CD4-positive, alpha-beta T cell treated with Interleukin-12 subunit alpha and Interleukin-12 subunit beta, for 1 hour (primary cell): ENCODE measurements around the gene CPTP.

Experiments
- DNase-seq: peaks from one replicate; pipeline ENCODE4 v3.0.0-alpha.2; 2020

The CPTP gene

DNA sequence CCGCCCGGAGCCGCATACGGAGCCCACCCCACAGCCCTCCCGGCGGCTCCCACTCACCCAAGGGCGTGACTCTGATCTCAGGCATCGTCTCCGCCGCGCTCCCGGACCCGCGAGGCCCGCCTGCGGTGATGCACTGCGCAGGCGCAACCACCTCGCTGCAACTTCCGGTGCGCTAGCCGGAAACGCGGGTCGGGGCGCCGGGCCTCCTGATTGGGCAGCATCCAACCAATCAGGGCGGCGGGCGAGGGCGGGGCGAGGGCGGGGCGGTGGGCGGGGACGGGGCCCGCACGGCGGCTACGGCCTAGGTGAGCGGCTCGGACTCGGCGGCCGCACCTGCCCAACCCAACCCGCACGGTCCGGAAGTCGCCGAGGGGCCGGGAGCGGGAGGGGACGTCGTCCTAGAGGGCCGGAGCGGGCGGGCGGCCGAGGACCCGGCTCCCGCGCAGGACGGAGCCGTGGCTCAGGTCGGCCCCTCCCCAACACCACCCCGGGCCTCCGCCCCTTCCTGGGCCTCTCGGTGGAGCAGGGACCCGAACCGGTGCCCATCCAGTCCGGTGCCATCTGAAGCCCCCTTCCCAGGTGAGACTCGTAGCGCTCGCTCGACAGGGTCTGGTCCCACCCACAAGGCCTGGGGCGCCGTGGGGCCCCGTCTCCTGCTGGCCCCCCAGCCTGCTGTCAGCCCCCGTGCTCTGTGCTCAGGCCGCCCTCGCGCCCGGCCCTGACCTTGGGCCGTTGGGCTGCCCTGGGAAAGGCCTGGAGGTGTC, at the start of gene CPTP, which contains the start of gene INTS11:
TSS of gene CPTP (plus strand) at position 279 of the 764 bp plus-strand sequence. CDS start 2,109 bp downstream, outside the sequence.
TSS of gene INTS11 (minus strand) at position 137 of the 764 bp plus-strand sequence. CDS start at position 85, 52 bp downstream.
- DNase-seq: peak; percentile 96

GRCh38 chr1:1274931-1275431, 49.6 kb upstream of the CPTP start:
- no peak for DNase-seq

DNA sequence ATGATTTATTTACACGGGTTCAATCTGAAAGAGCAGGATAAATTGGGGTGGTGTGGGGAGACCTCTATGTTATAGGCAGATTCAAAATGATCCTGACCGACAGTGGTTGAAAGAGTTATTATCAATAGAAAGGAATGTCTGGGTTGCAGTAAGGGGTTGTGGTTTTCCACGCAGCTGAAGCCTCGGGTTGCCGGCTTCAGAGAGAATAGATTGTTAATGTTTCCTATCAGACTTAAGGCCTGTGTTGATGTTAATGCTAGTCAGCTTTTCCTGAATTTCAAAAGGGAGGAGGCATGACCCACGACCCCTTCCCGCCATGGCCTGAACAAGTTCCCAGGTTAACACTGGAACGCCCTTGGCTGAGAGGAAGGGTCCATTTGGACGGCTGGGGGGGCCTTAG, 48.8 kb upstream of the CPTP start:
- no peak for DNase-seq

DNA sequence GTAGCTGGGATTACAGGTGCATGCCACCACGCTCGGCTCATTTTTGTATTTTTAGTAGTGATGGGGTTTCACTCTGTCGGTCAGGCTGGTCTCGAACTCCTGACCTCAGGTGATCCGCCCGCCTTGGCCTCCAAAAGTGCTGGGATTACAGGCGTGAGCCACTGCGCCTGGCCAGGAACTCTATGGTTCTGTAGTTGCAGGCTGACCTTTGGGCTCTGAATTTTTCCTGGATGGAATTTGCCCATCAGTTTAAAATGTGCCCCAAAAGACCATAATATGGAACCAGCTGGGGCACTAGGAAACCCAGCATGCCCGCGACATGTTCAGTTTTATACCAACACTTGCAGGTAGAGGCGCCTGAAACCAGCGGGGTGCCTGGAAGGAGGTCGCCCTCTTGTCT, 46.0 kb upstream of the CPTP start:
- no peak for DNase-seq

DNA sequence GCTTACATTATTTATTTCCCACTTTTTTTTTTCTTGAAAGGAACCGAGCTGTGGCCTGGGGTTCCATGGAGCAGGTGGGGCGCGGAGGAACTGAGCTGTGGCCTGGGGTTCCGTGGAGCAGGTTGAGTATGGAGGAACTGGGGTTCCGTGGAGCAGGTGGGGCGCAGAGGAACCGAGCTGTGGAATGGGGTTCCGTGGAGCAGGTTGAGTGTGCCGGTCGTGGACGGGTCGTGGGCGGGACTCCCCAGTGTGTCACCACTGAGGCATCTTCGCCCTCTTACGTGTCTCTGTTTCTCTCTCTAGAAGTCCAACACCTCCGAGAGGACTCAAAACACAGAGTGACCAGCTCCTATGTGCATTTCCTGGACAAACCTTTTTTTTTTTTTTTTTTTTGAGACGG, 45.6 kb upstream of the CPTP start:
- DNase-seq: no peak

- no peak for DNase-seq
Measured at GRCh38 chr1:1280782-1281481, 43.7 kb upstream of the CPTP start.

GRCh38 chr1:1281533-1282321, 42.9 kb upstream of the CPTP start:
- DNase-seq: no peak

DNA sequence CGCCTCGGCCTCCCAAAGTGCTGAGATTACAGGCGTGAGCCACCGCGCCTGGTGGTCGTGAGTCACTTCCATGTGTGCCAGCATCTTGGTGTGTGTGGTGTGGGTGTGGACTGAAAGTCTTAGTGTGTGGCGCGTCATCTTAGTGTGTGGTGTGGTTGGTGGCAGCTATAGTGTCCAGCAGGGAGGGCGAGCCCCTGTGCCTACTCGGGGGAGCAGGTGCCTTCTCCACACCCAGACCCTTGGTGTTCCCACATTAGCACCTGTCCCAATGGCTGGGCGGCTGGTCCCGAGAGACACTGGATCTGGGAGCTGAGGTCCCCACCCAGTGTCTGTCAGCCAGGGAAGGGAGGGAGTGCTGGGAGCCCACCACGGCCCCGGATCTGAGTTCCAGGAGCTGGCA, 41.6 kb upstream of the CPTP start:
- DNase-seq: no peak

- DNase-seq: no peak
Measured at GRCh38 chr1:1283821-1284220, 40.8 kb upstream of the CPTP start.

GRCh38 chr1:1284221-1285101, 40.1 kb upstream of the CPTP start:
- no peak for DNase-seq

GRCh38 chr1:1285102-1285571, 39.5 kb upstream of the CPTP start:
- no peak for DNase-seq

GRCh38 chr1:1285611-1286311, 38.8 kb upstream of the CPTP start:
- no peak for DNase-seq

- DNase-seq: no peak
Measured at GRCh38 chr1:1286313-1287261, 38.0 kb upstream of the CPTP start.

DNA sequence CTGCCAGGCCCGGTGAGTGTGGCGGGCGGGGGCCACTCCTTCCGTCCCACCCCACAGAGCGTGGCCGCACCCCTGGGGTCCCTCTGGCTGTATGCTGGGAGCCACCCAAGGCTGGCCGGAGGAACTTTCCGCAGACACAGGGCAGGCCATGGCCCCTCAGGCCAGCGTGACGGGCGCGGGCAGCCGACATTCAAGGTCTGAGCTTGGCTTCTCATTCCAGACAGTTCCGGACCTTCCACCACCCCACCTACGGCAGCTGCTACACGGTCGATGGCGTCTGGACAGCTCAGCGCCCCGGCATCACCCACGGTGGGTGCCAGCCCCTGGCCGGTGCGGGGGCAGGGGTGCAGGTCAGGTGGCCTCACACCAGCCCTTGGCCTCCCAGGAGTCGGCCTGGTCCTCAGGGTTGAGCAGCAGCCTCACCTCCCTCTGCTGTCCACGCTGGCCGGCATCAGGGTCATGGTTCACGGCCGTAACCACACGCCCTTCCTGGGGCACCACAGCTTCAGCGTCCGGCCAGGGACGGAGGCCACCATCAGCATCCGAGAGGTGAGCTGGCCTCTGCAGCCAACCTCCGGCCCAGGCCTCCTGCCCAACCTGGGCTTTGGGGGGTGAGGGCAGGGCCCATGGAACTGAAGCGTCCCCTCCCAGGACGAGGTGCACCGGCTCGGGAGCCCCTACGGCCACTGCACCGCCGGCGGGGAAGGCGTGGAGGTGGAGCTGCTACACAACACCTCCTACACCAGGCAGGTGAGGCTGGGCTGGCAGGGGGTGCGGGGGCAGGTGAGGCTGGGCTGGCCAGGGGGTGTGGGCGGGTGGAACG, 37.1 kb upstream of the CPTP start:
- DNase-seq: no peak

DNA sequence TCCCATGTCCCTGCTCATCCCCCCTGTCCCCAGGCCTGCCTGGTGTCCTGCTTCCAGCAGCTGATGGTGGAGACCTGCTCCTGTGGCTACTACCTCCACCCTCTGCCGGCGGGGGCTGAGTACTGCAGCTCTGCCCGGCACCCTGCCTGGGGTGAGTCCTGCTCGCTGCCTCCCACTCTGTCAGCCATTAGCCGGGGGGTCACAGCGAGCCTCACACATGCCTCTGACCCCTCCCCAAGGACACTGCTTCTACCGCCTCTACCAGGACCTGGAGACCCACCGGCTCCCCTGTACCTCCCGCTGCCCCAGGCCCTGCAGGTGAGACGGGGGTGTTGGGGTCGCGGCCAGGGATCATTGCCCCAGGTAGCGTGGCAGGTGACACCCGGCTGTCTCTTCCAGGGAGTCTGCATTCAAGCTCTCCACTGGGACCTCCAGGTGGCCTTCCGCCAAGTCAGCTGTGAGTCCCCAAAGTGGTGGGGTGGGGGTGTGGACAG, 34.3 kb upstream of the CPTP start:
- peak; percentile 76 for DNase-seq

DNA sequence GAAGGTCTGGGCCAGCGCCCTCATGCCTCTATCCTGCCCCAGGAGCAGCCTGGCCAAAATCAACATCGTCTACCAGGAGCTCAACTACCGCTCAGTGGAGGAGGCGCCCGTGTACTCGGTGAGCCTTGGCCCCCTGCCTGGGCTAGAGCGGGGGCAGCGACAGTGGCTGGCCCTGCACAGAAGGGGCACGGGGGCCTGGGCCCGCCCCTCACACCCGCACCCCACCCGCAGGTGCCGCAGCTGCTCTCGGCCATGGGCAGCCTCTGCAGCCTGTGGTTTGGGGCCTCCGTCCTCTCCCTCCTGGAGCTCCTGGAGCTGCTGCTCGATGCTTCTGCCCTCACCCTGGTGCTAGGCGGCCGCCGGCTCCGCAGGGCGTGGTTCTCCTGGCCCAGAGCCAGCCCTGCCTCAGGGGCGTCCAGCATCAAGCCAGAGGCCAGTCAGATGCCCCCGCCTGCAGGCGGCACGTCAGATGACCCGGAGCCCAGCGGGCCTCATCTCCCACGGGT, 33.5 kb upstream of the CPTP start:
- no peak for DNase-seq

DNA sequence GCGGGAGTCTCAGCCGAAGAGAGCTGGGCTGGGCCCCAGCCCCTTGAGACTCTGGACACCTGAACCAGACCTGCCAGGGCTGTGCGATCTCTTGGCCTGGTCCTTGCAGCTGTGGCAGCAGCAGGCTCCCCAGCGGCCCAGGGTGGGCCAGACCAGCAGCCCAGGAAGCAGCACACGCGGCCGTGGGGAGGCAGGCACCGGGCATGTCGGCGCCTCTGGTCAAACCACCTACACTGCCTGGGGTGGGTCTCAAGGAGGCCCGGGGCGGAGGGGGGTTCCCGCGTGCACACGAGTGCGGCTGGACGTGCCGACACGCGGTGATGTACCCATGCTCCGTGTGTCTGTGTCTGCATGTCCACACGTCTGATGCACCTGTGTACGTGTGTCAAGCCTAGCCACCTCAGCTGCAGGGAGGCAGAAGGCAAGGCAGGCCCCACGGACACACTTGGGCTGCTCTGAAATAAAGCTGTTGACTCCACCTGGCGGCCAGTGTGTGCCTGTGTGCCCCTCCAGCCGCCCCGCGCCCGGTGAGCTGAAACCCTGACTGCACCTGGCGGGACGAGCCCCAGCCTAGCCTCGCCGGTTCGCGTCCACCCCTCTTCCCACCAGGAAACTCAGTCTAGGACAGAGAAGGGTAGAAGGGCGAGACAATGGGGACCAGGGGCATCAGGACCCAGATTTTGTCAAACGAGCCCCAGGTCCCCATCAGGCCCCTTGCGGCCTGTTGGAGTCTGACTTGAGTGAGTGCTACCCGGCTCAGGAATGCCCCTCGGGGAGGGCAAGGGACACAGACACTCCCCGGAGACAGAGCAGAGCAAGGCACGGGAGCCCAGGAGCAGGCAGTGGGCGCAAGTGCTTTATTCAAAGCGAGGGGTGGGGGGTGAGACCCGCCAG, 32.8 kb upstream of the CPTP start:
- peak; percentile 74 for DNase-seq

DNA sequence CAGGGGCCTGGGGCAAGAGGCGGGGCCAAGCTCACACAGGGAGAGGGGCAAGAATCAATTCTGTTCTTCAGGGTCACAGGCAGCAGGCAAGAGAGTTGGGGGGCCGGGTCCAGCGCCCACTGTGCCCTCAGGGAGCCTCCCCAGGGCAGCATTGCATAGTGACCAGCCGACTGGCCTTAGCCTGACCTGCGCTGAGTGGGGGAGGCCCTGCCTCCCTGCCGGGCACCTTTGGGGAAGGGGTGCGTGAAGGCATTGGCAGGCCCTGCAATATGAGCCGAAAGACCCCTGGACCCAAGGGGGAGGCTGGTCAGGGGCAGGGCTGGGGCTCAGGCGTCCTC, 32.2 kb upstream of the CPTP start:
- no peak for DNase-seq
